DMS 273 (cell line): ENCODE results near the gene SYAP1.
A peak's percentile ranks its signal among the peaks of the same experiment; 100 is the strongest.
"Not testable (repeated sequence)": the region's sequence is repeated elsewhere in the genome, so short reads cannot be mapped to it uniquely, and the experiment has no call there.

ENCODE experiments used
- DNase-seq: peaks from one replicate; lab custom pipeline; 2025; ENCODE audit not compliant: unreplicated experiment; lab: John Stamatoyannopoulos, UW

SYAP1 gene, protein sequence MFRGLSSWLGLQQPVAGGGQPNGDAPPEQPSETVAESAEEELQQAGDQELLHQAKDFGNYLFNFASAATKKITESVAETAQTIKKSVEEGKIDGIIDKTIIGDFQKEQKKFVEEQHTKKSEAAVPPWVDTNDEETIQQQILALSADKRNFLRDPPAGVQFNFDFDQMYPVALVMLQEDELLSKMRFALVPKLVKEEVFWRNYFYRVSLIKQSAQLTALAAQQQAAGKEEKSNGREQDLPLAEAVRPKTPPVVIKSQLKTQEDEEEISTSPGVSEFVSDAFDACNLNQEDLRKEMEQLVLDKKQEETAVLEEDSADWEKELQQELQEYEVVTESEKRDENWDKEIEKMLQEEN

DNA sequence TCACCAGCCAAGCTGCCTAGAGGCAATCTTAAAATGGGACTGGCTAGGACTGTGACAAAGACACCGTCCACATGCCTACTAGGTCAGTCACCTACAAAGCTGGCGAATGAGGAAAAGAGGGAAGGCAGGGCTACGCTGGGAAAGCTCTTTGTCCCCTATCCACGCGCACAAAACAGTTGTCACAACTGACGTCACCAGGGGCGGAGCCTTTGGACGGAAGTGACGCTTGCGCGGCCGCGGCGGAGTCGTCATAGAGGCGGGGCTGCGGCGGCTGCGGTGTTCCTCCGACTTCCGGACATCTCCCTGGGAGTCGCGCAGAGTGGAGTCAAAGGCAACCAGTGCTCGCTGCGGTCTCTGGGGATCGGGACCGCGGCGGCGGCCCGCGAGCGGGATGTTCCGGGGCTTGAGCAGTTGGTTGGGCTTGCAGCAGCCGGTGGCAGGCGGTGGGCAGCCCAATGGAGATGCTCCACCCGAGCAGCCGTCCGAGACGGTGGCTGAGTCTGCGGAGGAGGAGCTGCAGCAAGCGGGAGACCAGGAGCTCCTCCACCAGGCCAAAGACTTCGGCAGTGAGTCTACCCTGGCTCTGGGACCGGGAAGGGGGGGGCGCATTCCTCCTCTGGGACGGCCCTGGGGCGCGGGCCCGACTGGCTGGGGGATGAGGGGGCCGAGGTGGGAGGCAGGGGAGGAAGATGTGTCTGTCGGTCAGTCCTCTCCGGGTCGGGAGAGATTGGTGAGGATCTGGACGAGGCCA lies at the start of gene SYAP1:
Gene SYAP1, plus strand, starts transcription at position 279 of the 751 bp plus-strand sequence. Its CDS starts 113 bp downstream, at position 392.
- peak; percentile 100 for DNase-seq

DNA sequence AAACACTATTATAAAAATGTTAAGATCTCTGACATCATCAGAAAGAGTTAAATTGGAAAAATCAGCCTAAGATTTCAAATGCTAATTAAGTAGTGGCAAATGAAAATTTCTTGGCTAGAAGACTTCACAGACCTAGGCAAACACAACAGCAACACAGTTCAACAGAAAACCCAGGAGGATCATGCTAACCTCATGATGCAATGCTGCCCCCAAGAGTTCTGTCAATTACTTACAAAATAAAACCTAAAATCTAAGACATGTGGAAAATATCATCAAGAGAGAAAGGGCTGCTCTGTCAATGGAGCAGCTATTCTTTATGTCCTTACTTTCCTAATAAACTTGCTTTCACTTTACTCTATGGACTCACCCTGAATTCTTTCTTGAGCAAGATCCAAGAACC lies 48.4 kb upstream of the SYAP1 start:
- peak; percentile 74 for DNase-seq

DNA sequence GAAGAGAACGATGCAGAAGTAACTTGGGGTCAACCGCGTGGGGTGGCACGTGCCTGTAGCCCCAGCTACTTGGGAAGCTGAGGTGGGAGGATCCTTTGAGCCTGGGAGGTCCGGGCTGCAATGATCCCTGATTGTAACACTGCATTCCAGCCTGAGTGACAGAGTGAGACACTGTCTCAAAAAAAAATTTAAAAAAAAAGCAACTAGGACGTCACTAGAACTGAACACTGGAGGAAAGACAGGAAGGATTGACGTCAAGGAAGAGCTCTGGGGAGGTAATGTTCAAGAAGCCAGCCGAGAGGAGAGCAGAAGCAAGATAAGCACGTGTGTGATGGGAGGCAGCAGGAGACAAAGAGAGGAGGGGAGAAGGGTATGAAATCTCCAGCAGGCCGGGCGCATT lies 40.7 kb upstream of the SYAP1 start:
- DNase-seq = no peak

DNA sequence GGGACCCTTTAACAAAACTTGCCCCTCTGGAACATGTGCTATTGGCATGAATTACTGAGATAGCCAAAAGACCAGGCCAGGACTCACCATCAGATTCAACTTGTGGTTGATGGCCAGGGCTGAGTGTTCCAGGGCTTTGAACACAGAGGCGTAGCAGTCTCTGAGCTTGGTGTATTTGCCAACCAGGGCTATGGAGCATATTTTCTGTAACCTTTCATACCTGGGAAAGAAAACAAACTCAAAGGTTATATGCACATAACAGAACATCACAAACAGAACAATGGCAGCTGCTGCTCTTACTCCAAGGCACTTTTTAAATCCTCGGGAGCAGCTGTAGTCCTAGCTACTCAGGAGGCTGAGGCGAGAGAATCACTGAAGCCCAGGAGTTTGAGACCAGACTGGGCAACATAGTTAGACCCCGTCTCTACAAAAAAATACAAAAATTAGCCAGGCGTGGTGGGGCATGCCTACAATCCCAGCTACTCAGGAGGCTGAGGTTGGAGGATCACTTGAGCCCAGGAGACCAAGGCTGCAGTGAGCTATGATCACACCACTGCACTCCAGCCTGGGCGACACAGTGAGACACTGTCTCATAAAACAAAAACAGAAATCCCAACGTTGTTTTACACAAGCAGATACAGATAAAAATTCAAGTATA lies 36.3 kb upstream of the SYAP1 start:
- DNase-seq = no peak

DNA sequence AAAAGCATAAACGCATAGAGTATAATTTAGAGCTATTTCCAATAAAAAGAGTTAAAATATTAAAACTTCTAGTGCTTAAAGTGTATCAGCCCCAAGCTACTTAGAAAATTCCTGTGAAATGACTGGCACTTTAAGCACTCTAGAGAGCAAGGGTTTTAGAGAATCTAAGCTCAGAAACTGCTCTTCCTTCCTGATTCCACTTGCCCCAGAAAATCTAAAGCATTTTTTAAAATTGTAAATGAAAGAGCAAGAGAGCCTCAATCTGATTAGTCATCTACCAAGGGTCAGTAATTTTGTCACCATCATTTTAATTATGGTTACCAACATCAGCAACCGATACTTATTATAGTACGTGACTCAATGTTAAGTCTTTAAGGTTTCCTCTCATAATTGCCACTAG lies 31.9 kb upstream of the SYAP1 start:
- DNase-seq = no peak

DNA sequence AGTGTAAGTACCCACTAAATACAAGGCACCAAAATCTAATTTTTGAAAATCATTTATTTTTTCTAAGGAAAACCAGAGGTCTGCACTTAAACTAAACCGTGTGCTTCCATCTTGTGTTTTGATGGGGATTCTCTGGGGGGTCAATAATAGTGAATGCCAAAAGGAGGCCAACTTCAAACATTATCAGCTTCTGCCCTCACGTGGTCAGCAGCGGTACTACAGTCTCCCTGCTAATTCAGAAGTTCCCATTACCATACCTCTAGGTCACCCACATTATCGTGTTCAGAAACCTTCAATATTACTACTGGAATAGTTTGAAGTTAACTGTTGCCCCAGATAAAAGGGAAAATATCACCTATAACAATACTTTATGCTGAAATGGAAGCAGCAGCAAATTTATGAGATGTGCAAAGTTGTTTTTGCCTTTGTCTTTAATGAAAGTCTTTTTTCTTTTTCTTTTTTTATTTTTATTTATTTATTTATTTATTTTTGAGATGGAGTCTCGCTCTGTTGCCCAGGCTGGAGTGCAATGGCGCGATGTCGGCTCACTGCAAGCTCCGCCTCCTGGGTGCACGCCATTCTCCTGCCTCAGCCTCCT lies 24.2 kb upstream of the SYAP1 start:
- peak; percentile 89 for DNase-seq

DNA sequence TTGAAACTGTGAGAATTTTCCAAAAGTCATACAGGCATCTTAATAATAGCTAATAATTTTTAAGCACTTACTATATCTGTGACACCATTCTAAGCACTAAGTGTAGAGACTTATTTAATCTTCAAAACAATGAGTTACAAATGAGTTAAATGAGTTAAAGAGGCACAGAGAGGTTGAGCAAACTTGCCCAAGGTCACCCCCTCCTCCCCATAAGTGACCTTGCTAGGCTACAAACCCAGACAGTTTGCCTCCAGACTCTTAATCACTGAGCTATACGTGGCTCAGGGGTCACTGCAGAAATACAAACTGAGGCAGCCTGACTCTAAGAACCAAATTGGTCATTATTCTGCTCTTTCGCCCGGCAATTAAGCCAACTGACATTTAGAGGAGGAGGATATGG lies 22.5 kb upstream of the SYAP1 start:
- no peak for DNase-seq

DNA sequence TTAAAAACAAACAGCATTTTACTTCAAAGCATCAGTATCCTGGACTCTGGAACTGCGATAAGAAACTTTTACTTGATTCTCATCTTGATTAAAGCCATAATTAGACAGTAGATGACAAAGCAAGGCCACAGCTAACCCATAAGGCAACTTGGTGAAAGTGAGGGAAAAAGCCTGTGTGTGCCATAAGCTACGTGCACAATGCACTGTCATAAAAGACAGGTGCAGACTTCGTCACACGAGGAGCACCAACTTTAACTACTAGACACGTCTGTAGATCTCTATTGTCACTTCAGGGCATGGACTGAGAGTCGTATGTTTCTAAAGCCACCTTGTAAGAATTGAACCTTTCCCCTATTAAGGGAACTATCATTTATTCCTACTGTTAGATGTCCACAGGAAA lies 20.0 kb upstream of the SYAP1 start:
- DNase-seq = no peak

DNA sequence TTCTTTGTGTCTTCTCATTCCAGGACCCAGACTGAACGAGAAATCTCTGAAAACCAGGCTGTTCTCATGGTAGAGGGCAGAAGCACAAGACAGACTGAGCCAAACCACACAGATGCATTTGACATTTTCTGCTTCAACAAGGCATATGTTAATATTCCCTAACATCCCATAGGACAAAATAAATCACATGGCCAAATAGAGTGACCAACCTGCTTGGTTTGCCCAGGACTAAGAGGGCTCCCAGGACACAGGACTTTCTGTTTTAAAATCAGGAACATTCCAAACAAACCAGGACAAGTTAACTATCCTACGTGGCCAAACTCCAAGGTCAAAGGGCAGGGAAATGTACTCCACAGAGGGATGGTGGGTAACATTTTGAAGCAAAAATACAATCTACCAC lies 18.7 kb upstream of the SYAP1 start:
- no peak for DNase-seq

DNA sequence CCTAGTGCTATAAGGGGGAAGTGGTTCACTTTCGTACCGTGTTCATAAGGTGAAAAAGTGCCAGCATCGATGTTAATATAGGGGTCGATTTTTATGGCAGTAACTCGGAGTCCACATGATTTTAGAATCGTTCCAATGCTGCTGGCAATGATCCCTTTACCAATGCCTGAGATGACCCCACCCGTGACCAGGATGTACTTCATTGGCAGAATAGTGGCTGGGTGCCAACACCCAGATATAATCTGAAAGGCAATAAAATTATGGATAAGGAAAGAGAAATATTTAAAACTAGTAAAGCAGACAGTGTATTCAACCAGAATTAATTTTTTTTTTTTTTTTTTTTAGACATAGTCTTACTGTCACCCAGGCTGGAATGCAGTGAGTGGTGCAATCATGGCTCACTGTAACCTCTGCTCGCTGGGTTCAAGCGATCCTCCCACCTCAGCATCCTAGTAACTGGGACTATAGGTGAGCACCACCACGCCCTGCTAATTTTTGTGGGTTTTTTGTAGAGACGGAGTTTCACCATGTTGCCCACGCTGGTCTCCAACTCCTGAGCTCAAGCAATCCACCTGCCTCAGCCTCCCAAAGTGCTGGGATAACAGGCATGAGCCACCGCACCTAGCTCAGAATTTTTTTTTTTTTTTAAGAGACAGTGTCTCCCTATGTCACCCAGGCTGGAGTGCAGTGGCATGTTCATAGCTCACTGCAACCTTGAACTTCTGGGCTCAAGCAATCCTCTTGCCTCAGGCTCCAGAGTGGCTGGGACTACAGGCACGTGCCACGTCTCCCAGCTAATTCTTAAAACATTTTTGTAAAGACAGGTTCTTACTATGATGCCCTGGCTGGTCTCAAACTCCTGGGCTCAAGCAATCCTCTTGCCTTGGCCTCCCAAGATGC lies 16.5 kb upstream of the SYAP1 start:
- DNase-seq = no peak

DNA sequence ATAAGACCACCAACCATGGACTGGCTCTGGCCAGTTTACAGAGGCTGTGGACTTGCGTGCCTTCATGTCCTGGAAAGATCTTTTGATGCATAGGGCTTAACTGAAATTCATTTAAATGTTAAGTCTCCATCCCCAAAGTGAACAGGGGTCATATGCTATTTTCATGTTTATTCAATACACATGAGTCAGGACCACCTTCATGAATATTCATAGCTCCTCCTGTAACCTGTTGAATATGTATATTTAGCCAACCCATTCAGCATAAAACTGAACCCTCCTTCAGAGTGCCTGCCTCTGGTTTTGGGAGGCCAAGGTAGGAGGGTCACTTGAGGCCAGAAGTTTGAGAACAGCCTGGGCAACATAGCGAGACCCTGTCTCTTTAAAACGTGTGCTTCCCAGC lies 14.0 kb upstream of the SYAP1 start:
- DNase-seq = peak; percentile 37

DNA sequence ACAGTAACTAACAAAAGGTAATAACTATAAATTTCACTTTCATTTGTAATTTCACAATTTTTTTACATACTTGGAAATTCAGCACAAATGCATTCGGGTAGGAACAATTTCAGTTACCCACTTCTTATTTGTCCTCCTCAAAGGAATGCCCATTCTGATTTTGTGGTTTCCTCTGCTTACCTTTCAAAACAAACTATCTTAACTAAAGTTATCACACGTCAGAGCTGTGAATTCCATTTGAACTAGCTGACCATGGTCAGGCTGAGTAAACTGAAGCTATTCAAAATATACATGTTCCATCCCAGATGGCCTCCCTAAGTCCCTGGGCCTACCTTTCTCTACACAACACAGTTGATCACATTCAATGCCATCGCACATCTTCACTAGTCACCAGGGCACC lies 11.4 kb upstream of the SYAP1 start:
- no peak for DNase-seq

DNA sequence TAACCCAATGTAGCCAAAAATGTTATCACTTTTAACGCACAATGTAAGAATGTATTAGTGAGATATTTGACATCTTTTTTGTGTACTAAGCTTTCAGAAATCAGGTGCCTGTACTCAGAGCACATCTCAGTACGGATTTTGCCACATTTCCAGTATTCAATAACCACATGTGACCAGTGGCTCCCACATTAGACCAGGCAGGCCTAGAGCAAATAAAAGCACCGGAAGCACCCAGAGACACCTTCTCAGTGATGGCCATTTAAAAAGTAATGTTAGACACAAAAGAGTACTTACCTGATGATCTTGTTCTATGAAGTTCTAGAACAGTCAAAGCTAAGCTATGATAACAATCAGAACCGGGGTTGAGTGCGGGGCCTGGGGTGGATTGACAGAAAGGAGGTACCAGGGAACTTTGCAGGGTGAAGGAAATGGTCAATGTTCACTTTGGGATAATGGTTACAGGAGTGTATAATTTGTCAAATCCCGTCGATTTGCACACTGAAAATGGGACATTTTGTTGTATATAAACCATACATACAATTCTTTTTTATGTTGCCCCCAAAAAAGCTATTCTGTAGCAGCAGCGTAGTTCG lies 8.1 kb upstream of the SYAP1 start:
- no peak for DNase-seq

DNA sequence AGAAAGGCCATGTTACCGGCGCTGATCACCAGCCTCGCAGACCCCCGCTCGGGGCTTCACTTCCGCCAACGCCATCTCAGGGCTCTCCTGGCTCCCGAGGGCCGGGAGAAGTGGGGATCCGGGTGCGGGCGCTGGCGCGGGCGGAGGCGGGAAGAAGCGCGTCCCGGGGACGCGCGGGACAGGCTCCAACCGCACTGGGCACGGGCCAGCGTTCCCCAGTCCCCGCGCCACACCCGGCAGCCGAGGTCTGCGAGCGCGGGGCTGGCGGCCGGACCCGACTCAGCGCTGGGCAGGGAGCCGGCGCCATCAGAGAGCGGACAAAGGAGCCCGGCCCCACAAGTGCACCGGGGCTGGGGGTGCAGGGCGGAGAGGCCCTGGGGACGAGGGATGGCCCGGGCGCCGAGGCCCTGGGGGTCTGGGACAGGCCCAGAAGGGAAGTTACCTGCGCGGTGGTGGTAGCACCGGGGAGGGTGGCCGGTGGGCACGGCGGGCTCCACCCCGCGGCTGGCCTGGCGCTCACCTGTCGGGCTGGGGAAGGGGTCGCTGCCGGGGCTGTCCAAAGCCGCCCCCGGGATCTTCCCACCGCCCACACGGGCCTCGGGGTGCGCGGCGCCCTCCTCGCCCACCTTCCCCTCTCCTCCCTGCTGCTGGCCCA lies 7.4 kb upstream of the SYAP1 start:
- peak; percentile 52 for DNase-seq

DNA sequence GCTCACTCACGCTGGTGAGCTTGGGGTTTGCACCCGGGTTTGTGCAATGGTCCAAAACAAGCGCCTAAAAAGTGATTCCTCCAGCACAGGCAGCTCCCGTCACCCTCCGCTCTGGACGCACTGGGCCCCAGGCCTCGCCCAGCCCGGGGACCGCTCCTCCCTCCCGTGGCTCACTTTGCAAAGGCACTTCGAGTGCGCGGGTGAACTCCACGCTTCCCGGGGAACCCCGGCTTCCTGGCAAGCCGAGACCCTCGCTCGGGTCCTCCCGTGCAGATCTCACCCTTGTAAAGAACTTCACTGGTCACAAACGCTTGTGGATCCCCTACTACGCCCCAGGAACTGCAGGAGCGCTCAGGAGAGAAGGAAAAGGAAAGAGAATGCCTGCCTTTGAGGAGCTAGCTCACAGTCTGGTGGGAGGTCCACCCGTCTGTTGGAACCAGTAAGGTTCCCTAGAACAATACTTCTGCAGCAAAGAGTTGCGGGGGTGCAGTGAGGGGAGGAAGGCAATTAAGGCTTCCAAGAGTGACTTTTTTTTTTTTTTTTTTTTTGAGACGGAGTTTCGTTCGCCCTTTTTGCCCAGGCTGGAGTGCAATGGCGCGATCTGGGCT lies 6.8 kb upstream of the SYAP1 start, which contains the start of gene CTPS2:
Gene CTPS2, minus strand, starts transcription at position 122 of the 608 bp plus-strand sequence. CDS start 9,767 bp downstream, outside the sequence.
- peak; percentile 79 for DNase-seq

DNA sequence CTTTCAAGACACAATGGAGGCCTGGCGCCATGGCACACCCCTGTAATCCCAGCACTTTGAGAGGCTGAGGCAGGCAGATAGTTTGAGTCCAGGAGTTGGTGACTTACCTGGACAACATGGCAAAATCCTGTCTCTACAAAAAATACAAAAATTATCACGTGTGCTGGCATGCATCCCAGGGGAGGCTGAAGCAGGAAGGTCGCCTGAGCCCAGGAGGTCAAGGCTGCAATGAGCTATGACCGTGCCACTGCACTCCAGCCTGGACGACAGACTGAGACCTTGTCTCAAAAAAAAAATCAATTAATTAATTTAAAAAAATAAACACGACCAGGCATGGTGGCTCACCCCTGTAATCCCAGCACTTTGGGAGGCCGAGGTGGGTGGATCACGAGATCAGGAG lies 4.9 kb upstream of the SYAP1 start:
- no peak for DNase-seq

DNA sequence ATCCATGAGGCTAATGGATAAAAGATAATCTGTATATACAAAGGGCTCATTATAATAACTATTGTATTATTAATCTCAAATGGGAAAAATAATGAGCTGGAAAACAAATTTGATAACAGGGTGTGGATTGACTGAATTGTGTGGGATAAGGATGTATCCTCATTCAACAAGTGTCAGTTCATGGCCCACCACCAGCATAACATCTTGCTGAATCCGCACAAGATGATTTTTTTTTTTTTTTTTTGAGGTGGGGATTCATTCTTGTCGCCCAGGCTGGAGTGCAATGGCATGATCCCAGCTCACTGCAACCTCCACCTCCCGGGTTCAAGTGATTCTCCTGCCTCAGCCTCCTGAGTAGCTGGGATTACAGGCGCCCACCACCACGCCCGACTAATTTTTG lies 3.8 kb upstream of the SYAP1 start:
- DNase-seq = not testable (repeated sequence)

DNA sequence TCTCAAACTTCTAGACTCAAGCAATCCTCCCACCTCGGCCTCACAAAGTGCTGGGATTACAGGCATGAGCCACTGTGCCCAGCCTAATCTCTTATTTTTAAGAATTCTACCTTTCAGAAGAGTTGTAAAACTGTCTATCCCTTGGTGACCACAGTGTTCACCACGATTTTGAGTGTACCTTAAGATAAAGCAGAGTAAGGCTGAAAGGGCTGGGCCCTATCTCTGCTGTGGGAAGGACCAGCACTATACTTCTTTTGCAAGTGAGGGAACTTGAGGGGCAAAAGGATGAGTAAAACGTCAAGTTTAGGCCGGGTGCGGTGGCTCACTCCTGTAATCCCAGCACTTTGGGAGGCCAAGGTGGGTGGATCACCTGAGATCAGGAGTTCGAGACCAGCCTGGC lies 3.0 kb upstream of the SYAP1 start:
- DNase-seq = not testable (repeated sequence)

DNA sequence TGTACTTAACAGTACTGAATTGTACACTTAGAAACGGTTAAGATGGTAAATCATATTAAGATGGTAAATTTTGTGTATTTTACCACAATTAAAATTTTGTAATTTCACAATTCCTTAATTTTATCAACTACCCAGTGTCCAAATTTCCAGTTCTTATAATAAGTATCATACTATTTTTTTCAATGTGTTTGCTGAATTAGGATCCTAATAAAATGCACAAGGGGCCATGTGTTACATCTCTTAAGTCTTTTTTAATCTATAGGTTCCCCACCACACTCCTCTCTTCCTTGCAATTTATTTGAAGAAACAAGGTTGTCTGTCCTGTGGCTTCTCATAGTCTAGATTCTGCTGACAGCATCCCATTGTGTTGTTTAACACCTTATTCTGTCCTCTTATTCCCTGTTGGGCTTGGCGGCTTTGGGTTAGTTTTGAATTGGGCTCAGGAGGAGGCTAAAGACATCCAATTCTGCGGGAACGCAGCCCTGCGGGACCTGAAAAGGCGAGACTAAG lies 533 bp upstream of the SYAP1 start:
- DNase-seq = no peak
